ENCODE measurements around the gene JUNB.
"Not testable (repeated sequence)": the region's sequence is repeated elsewhere in the genome, so short reads cannot be mapped to it uniquely, and the experiment has no call there.

The JUNB gene

GRCh38 chr19:12815088-12815487, 23.8 kb downstream of the JUNB start:
- DNase-seq: no peak

GRCh38 chr19:12817188-12817587, 25.9 kb downstream of the JUNB start:
- DNase-seq: not testable (repeated sequence)

DNA sequence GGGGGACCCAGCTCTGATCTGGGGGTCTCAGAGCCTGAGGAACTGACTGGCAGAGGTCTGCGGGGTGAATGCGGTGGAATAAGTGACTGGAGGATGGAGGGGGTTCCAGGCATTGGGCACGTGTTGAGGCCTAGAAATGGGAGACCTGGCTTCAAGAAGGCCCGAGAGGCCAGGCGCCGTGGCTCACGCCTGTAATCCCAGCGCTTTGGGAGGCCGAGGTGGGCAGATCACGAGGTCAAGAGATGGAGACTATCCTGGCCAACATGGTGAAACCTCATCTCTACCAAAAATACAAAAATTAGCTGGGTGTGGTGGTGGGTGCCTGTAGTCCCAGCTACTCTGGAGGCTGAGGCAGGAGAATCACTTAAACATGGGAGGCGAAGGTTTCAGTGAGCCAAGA, 26.5 kb downstream of the JUNB start:
- DNase-seq: not testable (repeated sequence)

- DNase-seq: no peak
These were observed 30.5 kb downstream of the JUNB start for GRCh38 chr19:12821761-12822160.

- no peak for DNase-seq
These were observed 34.2 kb downstream of the JUNB start for GRCh38 chr19:12825254-12826131.

- no peak for DNase-seq
These were observed 37.2 kb downstream of the JUNB start for GRCh38 chr19:12828494-12828893.

DNA sequence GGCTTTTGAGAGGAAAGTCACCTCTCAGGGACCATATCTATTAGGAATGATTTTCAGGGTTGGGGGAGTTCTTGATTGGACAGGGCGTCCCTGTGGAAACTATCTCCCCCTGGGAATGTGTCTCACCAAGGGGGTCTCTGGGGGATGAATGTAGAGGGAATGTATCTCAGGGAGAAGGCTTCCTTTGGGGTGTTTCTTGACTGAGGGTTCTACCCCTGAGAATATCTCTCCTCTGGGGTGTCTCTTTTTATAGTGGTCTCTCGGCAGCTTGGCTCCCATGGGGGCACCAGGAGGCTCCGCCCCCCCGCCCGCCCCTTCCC, 42.1 kb downstream of the JUNB start:
- DNase-seq: no peak

DNA sequence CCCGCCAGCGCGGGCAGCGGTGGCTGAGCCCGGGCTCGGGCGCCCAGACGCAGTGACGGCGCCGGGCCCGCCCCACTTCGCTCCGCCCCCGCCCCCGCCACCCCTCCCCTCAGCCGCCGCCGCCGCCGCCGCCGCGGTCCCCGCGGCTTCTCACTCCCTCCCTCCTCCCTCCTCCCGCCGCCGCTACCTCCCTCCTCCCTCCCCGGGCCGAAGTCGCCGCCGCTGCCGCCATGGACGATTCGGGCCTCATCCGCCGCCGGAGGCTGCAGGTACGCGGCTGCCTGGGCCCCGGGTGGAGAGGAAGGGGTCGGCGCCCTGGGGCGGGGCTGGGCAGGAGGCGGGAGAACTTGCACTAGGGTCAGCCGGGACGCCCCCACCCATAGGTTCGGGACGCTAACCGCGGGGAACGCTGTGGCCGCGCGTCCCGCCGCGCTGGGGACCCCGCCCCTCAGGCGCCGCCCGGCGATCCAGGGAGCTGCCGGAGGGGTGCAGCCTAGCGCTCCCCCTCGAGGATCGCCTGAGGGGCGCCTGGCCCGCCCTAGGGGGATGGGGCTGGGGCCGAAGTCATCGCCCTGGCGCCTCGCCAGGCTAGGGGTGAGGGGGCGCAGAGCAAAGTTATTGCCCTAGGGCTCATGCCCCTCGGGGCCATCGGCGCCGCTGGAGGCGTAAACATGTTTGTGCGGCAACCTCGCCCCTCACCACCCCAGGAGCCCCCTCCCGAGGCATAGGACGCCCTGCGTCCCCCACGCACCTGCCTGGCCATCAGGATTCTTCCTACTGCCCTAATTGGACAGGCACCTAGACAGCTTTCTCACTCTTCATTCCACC, 42.7 kb downstream of the JUNB start:
- DNase-seq: peak; percentile 16

- DNase-seq: no peak
These were observed 43.3 kb downstream of the JUNB start, which contains the start of gene RTBDN for GRCh38 chr19:12834566-12834943. Gene RTBDN, minus strand, starts transcription at chr19:12834579. Its CDS starts 4,600 bp downstream, at chr19:12829979.

- peak; percentile 39 for DNase-seq
These were observed 43.9 kb downstream of the JUNB start for GRCh38 chr19:12834976-12835757.

DNA sequence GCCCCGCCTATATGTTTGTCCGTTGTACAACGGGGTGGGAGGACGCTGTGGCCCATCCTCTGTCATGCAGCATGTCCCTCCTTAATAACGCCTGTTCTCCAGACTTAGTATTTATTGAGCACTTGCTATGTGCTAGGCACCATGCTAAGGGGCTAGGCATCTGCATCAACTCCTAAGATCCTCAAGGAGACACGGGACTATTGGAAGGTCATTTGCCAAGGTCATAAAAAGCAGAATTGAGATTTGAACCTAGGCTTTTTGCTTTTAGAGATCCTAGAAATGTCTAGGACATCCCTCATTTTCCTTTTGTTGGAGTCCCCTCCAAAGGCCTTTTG, 45.2 kb downstream of the JUNB start:
- no peak for DNase-seq

DNA sequence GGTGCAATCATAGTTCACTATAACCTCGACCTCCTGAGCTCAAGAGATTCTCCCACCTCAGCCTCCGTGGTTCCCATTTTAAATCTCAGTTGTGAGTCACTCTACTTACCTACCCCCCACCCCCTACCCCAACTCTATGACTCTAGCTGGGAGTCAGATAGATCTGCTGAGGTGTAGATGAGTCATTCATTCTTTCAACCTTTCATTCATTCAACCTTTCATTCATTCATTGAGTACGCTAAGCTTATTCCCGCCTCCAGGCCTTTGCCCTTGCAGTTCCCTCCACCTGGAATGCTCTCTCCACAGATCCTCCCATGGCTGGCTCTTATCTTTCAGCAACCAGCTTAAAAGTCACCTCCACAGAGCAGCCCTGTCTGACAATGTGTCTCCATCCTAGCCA, 45.9 kb downstream of the JUNB start:
- DNase-seq: no peak

DNA sequence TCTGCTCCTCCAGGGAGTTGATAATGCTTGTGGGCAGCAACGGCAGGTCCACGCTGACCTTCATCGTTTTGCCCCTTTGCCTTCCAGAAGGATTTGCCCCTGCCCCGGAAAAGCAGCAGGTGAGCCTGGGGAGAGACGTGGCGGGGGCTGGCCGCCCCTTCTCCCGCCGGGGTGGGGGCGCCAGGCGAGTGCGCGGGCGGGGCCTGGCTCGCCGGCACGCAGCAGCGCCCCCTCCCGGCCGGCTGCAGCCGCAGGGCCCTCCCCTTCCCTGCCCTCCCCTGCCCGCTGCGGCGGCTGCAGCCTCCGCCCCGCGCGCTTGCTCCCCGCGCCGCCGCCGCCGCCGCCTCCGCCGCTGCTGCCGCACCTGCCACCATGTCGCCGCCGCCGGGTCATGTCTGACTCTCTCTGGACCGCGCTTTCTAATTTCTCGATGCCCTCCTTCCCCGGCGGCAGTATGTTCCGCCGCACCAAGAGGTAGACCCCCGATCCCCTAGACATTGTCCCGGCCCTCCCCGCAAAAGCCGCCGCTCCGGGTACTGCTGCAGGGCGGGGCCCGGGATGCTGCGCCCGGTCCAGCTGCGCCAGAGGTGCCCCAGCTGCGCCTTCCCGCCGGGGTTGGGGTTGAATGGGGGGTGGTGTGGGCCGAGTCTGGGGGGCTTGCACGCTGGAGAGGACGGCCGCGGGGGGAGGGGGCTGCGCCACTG, 47.0 kb downstream of the JUNB start, which contains the start of gene MAST1:
Gene MAST1 (plus strand): TSS at position 334 of the 704 bp plus-strand sequence. CDS start 58 bp downstream, at position 392.
- DNase-seq: peak; percentile 43

- DNase-seq: no peak
These were observed 47.8 kb downstream of the JUNB start for GRCh38 chr19:12838886-12839756.

DNA sequence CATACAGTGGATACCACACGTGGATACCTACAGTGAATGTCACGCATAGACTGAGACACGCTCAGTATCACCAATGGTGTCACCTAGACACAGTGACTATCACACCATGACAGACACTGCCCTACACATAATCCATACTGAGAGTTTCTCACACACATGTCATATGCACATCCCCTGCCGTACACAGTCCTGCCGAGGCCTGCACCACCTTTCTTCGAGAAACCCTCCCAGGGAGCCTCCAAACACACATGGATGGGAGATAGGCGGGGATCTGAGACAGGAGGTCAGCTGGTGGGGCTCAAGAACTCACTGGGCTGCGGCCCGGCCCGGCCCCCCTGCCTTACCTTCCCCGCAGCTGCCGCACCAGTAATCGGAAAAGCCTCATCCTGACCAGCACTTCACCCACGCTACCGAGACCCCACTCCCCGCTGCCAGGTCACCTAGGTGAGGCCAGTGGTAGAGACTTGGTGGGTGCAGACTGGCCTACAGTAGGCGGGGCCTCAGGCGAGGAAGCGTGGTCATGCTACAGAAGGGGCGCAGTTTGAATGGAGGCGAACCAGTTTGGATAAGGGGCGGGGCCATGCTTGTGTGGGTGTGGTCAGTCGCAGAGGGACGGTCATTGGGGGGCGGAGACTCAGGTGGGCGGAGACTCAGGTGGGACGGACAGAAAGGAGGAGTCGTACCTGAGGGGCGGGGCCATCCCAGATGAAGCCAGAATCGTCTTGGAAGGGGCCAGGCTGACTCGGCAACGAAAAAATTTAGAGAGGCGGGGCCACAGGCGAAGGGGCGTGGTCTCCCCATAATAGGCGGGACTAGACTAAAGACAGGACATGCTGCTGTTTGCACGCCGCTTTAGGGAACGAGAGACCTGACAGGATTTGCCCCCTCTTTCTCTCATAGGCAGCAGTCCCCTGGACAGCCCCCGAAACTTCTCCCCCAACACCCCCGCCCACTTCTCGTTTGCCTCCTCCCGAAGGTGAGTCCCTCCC, 49.1 kb downstream of the JUNB start:
- DNase-seq: no peak

DNA sequence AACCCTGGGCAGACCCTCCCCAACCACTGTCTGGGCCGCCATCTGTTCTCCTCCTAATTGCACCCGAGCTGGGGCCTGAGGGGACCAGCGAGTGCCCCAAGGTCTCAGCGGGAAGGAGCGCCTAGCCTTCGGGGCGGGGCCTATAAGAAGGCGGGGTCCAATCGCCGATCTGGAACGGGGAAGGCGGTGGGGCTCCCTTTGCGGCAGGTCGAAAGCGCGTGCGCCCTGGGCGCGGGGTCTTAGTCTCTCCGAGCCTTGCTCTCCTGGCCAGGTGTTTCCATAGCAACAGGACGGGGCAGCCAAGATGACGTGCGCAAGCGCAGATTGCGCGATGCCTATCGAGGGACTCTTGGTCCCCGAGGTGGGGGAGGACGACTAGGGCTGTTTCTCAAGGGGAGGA, 49.8 kb downstream of the JUNB start:
- DNase-seq: no peak

DNA sequence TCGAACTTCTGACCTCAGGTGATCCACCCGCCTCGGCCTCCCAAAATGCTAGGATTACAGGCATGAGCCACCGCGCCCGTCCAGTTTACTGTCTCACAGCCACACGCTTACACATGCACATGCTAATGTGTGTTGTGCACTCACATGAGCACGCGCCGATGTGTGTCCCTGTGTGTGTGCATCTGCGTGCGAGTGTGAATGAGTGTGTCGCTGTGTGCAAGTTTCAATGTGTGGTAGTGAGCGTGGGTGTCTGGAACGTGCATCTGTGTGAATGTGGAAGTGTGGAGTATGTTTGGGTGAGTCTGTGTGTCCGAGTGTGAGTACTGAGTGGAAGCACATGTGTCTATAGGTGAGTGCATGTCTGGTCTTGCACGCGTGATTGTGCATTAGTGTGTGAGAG, 51.2 kb downstream of the JUNB start:
- no peak for DNase-seq

All from SHP77 treated with DMSO at 0.1 percent for 48 hours (cell line).